ENCODE data around the gene CALML3. TPM values are rescaled to one million over a fixed set of nuclear protein-coding genes. Genes with fewer than 3 reads are reported as not detected.

The CALML3 gene
- total and polyA plus RNA-seq, 2 of the 8 experiments (the other 6 are each of a cell fraction or from before 2014, with no cell fraction given): not detected

GRCh38 chr10:5540080-5540479 lies 15.3 kb downstream of the CALML3 start (continued):
- TF ChIP-seq RFX5 (IDR thresholded peaks at IDR 0.05; ENCODE audit: borderline replicate concordance, low read depth, low read length): no peak

All from H1 (cell line).